GM21367 (cell line): Measurements from ENCODE around the gene GFRA1.

Experiments
- ATAC-seq: cut with Tn5 transposase; IDR thresholded peaks from one replicate; pipeline ENCODE4 v1.9.1; 2021; ENCODE audit not compliant: unreplicated experiment

Gene GFRA1

GRCh38 chr10:116133634-116134033 lies 139.4 kb downstream of the GFRA1 start:
- no peak for ATAC-seq

- no peak for ATAC-seq
These were observed 140.1 kb downstream of the GFRA1 start for GRCh38 chr10:116132780-116133399.

- ATAC-seq, result no peak
These were observed 143.0 kb downstream of the GFRA1 start for GRCh38 chr10:116130006-116130405.

- no peak for ATAC-seq
These were observed 145.9 kb downstream of the GFRA1 start for GRCh38 chr10:116126954-116127695.

GRCh38 chr10:116126239-116126638 lies 146.8 kb downstream of the GFRA1 start:
- ATAC-seq, result no peak

- no peak for ATAC-seq
These were observed 147.8 kb downstream of the GFRA1 start for GRCh38 chr10:116125180-116125579.

GRCh38 chr10:116124777-116125176 lies 148.2 kb downstream of the GFRA1 start:
- no peak for ATAC-seq

- no peak for ATAC-seq
These were observed 150.3 kb downstream of the GFRA1 start for GRCh38 chr10:116122664-116123063.

- no peak for ATAC-seq
These were observed 151.1 kb downstream of the GFRA1 start for GRCh38 chr10:116121640-116122525.

GRCh38 chr10:116120688-116121455 lies 152.1 kb downstream of the GFRA1 start:
- ATAC-seq, result no peak

- ATAC-seq, result no peak
These were observed 154.2 kb downstream of the GFRA1 start for GRCh38 chr10:116118847-116119246.

GRCh38 chr10:116115797-116116196 lies 157.2 kb downstream of the GFRA1 start:
- ATAC-seq, result no peak

GRCh38 chr10:116115036-116115641 lies 157.9 kb downstream of the GFRA1 start:
- no peak for ATAC-seq

GRCh38 chr10:116113721-116114501 lies 159.1 kb downstream of the GFRA1 start:
- ATAC-seq, result no peak

- ATAC-seq, result no peak
These were observed 160.5 kb downstream of the GFRA1 start for GRCh38 chr10:116112232-116113231.

- ATAC-seq, result no peak
These were observed 161.4 kb downstream of the GFRA1 start for GRCh38 chr10:116111483-116112095.

- no peak for ATAC-seq
These were observed 162.3 kb downstream of the GFRA1 start for GRCh38 chr10:116110736-116111135.

- ATAC-seq, result no peak
These were observed 163.1 kb downstream of the GFRA1 start for GRCh38 chr10:116109881-116110280.
